Coronary artery (tissue), 2 donors: ENCODE measurements around the gene RGS14.
"Not testable (repeated sequence)": the region's sequence is repeated elsewhere in the genome, so short reads cannot be mapped to it uniquely, and the experiment has no call there.

ENCODE experiments used
- DNase-seq: peaks from one replicate; pipeline ENCODE4 v3.0.0-alpha.2; 2017; ENCODE audit warnings: low spot score
- H3K27ac ChIP-seq, 2 donors: fragments of 200-600 bp; sonication (generic); one replicate each; pipeline ENCODE4 v1.5.1; 2016 to 2019
- H3K4me3 ChIP-seq: fragments of 200-600 bp; sonication (generic); 2 replicates; pipeline ENCODE4 v1.5.1; 2016; ENCODE audit warnings: mild to moderate bottlenecking, moderate library complexity
- CTCF ChIP-seq: fragments of 200-600 bp; sonication (generic); IDR thresholded peaks from one replicate; pipeline ENCODE4 v1.5.1; 2019; ENCODE audit warnings: antibody characterized with exemption

RGS14 gene

DNA sequence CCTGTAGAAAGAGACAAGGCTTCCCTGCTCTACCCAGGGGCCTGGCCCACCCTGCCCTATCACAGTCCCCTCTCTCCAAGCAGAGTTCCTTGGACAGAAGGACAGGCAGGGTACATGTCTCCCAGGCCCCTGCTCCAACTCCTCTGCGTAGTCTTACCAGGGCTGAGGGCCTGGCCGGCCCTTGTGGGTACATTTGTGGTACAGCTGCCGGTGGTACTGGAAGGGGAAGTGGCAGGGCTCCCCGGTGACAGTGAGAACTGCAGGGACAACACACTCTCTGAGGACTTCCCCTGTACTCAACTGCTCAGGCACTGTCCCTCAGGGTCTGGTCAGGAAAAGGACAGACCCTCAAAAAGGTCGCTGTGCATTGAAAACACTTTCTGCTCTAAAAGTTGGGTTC, 48.1 kb downstream of the RGS14 start:
- Histone ChIP-seq H3K4me3 (no peak overlapping the region), H3K27ac (no peak overlapping the region)
- no peak for DNase-seq
- TF ChIP-seq CTCF: no peak

- no peak for TF ChIP-seq CTCF
- no peak within 1 kb of the TSS for H3K27ac ChIP-seq
- no peak for DNase-seq
- no peak within 1 kb of the TSS for H3K4me3 ChIP-seq
Observed at GRCh38 chr5:177409043-177409801, 51.5 kb downstream of the RGS14 start, which contains the start of gene F12. Gene F12 (minus strand): TSS chr5:177409564. CDS start chr5:177409527, 37 bp downstream.

DNA sequence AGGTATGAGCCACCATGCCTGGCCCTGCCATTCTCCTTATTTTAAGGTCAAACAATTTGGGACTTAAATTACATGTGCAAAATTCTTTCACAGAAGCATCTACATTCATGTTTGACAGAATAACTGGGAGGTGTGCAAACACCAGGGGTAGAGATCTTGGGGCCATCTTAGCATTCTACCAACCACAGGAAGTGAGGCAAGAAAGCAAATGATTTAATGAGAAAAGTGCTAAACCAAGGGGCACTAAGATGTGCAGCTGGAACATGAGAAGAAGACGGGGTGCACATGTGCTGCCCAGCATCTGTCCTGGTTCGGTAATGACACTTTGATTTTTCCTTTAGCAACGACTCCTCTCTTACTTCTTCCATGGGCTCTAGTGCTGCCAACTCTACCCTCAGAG, 52.9 kb downstream of the RGS14 start:
- no peak for DNase-seq
- no peak for TF ChIP-seq CTCF
- Histone ChIP-seq H3K27ac (no peak overlapping the region), H3K4me3 (no peak overlapping the region)

DNA sequence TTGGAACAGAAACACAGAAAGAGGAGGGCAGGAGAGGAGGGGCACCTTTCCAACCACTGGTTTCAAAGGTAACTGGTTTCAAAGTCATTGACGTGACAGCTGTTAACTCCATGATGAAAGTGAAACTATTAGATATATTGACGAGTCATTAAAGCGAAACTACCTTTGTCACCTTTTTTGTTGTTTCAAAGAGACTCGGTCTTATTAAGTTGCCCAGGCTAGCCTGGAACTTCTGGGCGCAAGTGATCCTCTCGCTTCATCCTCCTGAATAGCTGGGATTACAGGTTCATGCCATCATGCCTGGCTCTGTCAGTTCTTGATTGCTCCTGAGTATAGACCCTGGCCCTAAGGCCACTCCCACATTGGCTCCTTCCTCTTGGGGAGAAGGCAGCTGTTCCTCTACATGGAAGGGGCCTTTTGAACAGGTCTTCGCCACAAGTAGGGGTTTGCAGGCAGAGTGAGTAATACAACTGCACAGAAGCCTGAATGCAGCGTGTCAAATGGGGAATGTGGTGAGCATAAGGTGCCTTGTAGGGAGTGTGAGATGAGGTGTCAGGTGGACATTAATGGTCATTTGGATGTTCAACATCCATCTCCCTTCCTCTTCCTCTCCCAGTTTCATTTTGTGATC, 55.0 kb downstream of the RGS14 start:
- TF ChIP-seq CTCF: no peak
- Histone ChIP-seq H3K4me3 (no peak overlapping the region), H3K27ac (no peak overlapping the region)
- no peak for DNase-seq

- H3K4me3 ChIP-seq: no peak overlapping the region
- no peak for DNase-seq
- no peak for TF ChIP-seq CTCF
- H3K27ac ChIP-seq: no peak overlapping the region
Observed at GRCh38 chr5:177414481-177414880, 56.8 kb downstream of the RGS14 start.

DNA sequence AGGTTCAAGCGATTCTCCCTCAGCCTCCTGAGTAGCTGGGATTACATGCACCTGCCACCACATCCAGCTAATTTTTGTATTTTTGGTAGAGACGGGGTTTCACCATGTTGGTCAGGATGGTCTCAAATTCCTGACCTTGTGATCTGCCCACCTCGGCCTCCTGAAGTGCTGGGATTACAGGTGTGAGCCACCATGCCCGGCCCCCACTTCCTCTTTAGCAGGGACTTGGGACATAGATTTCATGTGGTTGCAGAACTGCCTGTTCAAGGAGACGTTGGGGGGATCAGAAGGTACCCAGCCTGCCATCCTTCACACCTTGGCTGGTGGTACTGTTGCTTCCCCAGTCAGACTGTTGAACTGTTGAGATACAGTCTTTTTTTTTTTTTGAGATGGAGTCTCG, 59.4 kb downstream of the RGS14 start:
- H3K27ac ChIP-seq, H3K4me3 ChIP-seq, DNase-seq: not testable (repeated sequence)

DNA sequence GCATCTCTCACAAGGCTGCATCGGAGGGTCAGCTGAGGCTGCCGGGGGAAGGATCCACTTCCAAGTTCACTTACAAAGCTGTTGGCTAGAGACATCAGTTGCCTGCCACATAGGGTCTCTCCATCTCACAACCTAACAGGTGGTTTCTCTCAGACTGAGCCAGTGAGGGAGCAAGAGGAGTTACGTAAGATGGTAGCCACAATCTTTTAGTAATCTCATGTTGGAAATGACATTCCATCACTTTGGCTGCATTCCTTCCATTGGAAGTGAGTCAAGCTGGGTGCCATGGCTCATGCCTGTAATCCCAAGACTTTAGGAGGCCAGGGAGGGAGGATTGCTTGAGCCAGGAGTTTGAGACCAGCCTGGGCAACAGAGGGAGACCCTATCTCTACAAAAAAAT, 61.3 kb downstream of the RGS14 start:
- no peak for DNase-seq
- H3K27ac ChIP-seq: no peak overlapping the region
- no peak overlapping the region for H3K4me3 ChIP-seq
- TF ChIP-seq CTCF: no peak

DNA sequence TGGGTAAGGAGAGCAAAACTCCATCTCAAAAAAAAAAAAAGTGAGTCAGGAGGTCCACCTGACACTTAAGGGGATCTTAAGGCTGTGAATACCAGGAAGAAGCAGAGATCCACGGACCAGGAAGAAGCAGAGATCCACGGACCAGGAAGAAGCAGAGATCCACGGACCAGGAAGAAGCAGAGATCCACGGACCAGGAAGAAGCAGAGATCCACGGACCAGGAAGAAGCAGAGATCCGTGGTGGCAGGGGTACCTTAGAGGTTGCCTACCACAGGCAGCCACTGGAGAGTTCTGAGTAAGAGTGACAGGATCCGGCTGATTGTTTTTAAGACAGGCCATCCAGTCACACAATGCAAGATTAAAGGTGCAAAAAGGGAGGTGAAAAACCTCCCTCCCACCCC, 62.7 kb downstream of the RGS14 start:
- not testable (repeated sequence) for H3K4me3 ChIP-seq, H3K27ac ChIP-seq, DNase-seq
